HG03520 (cell line): Measurements from ENCODE around the gene ARAP1.
A peak's percentile ranks its signal among the peaks of the same experiment; 100 is the strongest.

Experiments
- ATAC-seq: cut with Tn5 transposase; IDR thresholded peaks from one replicate; pipeline ENCODE4 v1.9.1; 2021; ENCODE audit warnings: mild to moderate bottlenecking, moderate library complexity; ENCODE audit not compliant: unreplicated experiment

The ARAP1 gene

DNA sequence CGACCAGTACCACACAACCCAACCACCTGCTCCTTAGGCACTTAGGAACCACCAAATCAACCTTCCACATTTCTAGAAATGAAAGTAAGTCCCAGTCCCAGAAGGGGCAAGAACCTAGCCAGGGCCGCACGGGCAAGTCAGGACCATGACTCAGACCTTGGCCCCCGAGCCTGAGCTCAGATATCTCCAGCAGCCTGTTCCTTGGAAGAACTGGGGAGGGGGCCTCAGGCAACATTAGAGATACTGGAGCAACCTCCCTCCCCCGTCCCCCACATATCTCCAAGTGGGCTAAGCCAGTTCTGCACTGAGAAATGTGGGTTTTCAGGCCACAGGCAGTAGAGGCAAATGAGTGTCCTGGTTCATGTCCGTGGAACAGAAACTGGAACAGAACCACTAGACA, 7.7 kb downstream of the ARAP1 start:
- ATAC-seq = no peak

DNA sequence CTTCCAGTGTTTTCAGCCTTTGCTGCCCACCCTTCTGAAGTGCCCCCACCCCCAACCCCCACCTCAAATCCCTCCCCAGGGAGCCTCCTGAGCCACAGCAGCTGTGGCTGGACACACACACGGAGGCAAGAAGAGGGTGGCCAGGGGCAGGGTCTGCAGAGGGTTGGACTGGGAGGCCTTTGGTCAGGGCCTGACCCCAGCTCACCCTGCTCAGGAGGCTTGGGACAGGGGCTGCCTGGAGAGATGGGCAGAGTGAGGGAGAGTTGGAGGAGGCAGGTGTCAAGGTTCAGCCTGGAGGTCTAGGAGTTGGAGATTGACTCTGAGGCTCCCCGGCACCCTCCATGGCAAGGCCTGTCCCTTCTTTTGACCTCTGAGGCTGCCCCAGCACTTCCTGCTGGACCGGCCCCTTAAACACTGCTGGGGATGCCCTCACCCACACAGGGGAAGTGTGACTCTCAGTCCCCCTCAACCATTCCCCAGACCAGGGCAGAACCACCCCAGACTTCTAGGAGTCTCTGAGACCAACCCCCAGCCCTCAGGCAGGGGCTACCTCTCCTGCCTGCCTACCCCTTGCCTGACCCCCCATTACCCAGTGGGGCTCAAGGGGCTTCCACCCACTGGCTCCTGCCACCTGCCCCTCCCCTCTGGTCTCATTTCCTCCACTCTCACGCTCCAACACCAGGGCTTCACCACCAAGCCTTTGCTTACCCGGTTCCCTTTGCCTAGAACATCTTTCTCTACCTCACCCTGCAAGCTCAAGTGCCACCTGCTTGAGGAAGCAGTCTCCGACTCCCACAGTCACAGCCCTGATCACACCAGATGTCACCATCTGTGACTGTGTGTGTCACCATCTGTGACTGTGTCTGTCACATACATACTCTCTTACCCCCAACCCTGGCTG, 8.6 kb downstream of the ARAP1 start:
- peak; percentile 57 for ATAC-seq

DNA sequence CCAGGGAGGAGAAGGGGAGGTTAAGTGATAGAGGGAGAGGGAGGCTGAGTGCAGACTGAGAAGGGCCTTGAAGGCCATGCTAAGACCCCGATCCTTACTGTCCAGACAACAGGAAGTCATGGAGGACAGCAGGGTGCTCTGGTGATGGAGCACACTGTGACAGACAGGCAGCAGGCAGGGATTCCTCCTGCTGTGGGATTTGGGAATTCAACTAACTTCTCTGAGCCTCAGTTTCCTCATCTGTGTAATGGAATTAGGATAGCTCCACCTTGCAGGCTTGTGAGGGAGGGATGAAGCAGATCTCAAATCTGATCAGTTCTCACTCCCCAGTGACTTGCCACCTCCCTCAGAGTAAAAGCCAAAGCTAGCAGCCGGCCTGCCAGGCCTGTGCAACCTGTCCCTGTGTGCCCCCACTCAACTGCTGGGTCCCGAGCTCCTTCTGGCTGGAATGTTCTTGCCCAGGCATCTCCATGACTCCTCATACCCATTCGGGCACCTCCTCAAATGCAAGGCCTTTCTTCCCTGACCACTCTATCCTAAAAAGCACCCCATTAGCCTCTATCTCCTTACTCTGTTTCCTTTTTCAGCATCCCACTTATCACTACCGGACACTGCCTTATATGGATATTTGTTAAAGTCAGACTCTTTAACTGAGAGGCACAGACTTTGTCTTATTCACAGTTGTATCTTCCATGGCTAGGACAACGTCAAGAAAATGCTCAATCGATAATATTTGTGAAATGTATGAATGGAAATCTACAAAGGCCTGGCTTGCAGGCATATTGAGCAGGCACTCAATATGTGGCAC, 9.5 kb downstream of the ARAP1 start:
- no peak for ATAC-seq

DNA sequence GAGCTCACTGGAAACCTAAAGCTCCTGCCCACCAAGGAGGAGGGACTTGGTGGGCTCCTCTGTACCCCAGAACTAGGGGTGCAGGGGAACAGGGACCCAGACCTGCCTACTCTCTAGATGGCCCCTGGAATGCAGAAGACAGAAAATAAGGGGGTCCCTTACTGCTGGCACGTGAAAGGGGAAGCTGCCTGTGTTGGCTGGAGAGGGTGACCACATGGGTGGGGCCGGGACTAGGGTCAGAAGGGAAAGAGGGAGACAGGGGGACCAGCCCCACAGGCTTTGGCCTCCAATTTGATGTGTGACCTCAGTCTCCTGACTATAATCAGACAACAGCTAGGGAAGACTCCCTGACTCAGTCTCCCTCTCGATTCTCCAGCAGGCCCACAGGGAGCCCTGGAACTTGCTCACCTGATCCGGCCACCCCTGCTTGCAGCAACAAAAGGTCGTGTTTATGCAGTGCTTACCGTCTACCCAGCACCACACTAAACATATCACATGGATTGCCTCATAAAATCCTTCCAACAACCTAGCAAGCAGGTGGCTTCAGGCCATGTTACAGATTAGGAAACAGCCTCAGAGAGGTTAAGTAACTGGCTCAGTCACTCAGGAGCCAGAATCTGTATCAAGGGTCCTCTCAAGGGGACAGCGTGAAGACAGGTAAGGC, 10.2 kb downstream of the ARAP1 start:
- no peak for ATAC-seq

- ATAC-seq = no peak
These were observed 10.8 kb downstream of the ARAP1 start for GRCh38 chr11:72741429-72741833.

DNA sequence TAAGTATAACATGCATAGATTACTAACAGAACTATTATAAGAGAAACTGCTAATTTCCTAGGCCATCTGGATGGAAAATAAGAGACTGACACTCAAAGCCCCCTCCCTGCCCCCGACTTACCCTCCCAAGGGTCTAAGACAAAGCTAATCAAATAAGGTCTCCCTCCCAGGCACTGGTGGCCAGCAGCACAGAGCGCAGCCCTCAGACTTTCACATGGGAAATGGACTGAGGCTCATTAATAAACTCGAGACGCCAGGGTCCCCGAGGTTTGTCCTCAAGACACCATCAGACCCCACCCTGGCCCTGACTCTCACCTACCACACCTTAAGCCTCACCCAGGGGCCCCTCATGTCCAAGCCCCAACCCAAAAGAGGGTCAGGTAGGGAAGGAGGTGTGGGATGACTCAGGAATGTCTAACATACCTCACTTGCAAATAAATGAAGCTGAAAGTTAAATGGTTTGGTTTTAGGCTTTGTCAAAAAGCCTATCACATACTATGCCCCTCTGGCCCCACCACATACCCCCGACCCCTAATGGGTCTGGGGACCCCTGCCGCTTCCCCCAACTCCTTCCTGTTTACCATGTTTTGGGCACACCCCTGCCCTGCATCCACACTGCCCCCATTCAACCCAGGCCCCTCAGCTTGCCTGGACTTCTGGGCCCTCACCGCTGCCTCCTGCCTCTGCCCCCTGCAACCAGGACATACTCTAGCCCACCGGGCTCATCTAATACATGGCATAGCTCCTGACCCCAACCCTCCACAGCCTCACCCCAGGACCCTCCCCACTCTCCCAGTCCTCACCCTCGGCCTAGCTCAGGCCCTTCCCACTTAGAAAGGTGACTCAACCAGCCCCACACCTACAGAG, 11.4 kb downstream of the ARAP1 start:
- no peak for ATAC-seq

DNA sequence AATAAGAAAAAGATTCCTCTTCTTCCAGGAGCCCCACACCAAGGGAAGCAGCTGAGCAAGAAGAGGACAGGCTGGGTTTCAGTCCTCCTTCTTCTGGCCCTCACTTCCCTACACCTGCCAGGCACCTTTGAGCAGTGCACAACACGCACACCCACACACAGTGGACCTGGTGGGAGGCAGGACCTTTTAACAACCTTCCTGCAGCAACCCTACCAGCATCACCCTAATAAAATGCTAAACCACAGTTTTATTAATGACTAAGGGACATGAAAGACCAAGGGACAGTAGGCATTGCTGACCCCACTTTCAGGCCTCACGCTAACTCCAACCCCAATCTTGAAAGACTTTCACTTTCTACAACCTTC, 12.2 kb downstream of the ARAP1 start:
- no peak for ATAC-seq

DNA sequence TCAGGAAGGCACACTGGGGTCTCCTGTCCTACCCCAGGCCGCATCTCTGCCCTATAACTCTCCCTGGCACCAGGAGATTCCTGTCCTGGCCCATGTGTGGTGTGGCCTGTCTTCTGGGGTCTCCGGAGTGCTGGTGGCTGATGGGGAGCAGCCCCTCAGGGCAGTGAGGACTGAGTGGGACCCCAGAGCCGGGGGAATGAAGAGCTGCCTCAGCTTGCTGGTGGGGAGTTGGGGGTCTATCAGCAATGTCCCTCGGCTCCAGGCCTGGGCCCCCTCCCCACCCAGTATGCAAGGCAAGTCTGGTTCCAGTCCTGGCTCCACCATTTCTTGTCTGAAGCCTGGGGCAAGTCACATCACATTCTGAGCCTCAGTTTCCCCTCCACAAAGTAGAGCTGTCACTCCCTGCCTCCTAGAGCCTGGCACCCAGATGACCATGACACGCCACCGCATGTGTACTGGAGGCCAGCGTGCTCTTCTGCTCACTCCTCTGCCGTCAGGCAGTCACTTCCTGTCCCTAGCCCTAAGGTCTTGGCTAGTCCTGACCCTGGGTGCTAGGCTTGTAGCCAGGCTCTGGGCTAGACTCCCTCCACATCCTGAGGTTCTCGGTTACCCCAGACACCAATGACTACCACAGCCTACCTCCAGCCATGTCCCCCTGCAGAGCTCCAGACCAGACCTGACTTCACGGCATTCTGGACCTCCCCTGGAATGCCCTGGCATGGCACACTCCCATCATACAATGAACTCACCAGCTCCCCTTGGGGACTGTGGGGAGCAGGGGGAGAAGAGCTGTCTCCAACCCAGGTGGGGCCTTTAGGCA, 12.8 kb downstream of the ARAP1 start:
- no peak for ATAC-seq

- peak; percentile 35 for ATAC-seq
These were observed 13.7 kb downstream of the ARAP1 start for GRCh38 chr11:72738199-72739141.

- no peak for ATAC-seq
These were observed 14.9 kb downstream of the ARAP1 start for GRCh38 chr11:72737336-72737735.

- ATAC-seq = no peak
These were observed 15.6 kb downstream of the ARAP1 start for GRCh38 chr11:72736452-72737069.

DNA sequence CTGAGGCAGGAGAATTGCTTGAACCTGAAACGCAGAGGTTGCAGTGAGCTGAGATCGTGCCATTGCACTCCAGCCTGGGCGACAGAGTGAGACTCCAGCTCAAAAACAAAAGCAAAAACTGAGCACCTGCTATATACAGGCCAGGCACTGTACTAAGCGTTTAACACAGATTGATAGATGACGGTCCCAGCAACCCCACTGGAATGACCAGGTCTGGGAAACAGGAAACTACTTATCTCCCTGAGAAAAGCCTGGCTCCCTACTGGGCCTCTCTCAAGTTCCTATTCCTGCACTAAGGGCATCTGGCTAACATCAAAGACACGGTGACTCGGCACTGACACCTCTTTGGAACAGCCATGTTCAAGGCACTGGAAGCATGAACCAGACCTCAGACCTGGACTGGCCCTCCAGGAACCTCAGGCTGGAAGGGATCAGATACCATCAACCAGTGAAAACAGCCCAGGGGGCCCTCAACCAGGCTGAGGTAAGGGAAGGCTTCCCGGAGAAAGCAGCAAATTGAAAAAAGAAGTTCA, 16.6 kb downstream of the ARAP1 start:
- ATAC-seq = no peak

DNA sequence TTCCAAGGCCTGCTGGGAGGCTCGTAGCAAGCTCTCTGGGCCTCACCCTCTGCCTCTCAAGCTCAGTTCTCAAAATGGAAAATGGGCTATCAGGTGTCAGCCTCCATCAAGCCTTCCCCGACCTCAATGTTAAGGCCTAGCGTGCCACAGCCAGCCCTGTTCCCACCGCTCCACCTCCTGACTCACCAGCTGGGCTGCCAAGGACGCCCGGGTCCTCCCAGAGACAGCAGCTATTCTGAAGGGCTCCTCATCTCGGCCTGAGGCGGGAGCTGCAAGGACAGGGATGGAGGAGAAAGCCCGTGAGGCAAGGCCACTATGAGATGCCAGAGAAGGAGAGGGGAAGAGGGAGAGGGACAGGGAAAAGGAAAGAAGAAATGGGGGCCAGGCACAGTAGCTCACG, 19.9 kb downstream of the ARAP1 start:
- no peak for ATAC-seq

GRCh38 chr11:72730737-72731136, 21.5 kb downstream of the ARAP1 start:
- ATAC-seq = no peak

DNA sequence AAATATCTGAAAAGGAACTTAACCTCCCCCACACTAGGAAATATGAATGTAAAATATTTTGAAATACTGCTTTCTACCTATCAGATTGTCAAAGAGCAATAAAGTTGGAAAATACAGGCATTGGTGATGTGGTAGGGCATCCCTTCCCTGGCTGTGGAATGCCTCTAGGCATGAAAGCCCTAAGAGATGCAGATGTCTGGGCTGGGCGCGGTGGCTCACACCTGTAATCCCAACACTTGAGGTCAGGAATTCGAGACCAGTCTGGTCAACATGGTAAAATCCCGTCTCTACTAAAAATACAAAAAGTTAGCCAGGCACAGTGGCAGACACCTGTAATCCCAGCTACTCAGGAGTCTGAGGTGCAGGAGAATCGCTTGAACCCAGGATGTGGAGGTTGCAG, 22.0 kb downstream of the ARAP1 start:
- ATAC-seq = no peak

DNA sequence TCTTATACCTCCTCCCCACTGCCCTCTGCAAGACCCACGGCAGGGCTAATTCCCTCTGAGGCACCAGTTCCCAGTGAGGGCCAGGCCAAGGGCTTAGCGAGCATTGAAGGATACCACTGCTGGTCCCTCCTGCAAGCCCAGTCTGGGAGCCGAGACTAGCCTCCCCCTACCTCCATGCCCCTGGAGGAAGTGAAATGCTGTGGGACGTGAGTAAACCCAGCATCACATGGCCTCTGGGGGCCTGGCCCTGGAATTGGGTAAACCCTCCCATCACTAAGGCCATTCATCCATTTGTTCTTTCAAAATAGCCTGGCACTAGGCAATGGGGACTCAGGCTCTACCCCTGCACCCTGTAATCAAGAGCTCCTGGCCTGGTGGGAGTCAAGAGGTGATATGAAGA, 24.7 kb downstream of the ARAP1 start:
- no peak for ATAC-seq

GRCh38 chr11:72726266-72727220, 25.7 kb downstream of the ARAP1 start:
- no peak for ATAC-seq
